GM12878 (cell line): Measurements from ENCODE around the gene TRPV6. TPM values are rescaled to one million over a fixed set of nuclear protein-coding genes. Genes with fewer than 3 reads are reported as not detected.

ENCODE experiments used
- ATAC-seq: fragments of 200-7000 bp; cut with Tn5 transposase; 3 replicates; pipeline ENCODE4 v1.9.1; 2020; ENCODE audit warnings: mild to moderate bottlenecking, moderate library complexity
- BruUV-seq: library from RNA; stranded (reverse); fragments of 400-500 nt; replicated peaks from 2 replicates; lab custom pipeline; 2021; lab: Mats Ljungman, UMichigan
- CTCF ChIA-PET: fragments of 300-600 bp; sonication (Branson Sonifier 250); formaldehyde crosslinking; extraction: SDS; loops from one replicate; lab custom pipeline; 2021; ENCODE audit warnings: inconsistent platforms; lab: Yijun Ruan, JAX
- POLR2A ChIA-PET: fragments of 350-600 bp; formaldehyde crosslinking; extraction: SDS; loops from one replicate; lab custom pipeline; 2021; ENCODE audit warnings: inconsistent platforms; lab: Charles Lee
- RAD21 ChIA-PET: fragments of 300-600 bp; sonication (Branson Sonifier 250); formaldehyde crosslinking; loops from one replicate; lab custom pipeline; 2023; ENCODE audit warnings: antibody characterized with exemption; ENCODE audit not compliant: unreplicated experiment; lab: Charles Lee
- SMC1A ChIA-PET: fragments of 300-600 bp; sonication (Branson Sonifier 250); formaldehyde crosslinking; loops from one replicate; lab custom pipeline; 2023; ENCODE audit not compliant: unreplicated experiment, uncharacterized antibody; lab: Charles Lee
- DNase-seq: peaks from one replicate; pipeline ENCODE4 v3.0.0-alpha.2; 2011; ENCODE audit warnings: low read depth, low spot score
- FAIRE-seq: peaks from 3 replicates; lab custom pipeline; 2011; peaks lifted over from hg19 to GRCh38; lab: Jason Lieb, UNC
- H2AFZ ChIP-seq: 2 replicates; pipeline ENCODE4 v1.6.0; 2011; ENCODE audit warnings: low read depth, low read length, control low read depth; ENCODE audit not compliant: control insufficient read depth
- H3K27ac ChIP-seq: 2 replicates; pipeline ENCODE4 v1.5.1; 2011; ENCODE audit warnings: control low read depth; ENCODE audit not compliant: control insufficient read depth, insufficient read depth
- H3K27me3 ChIP-seq, 2 experiments: replicated peaks in 1 of 2; 2 replicates each; pipeline versions ENCODE4 v1.6.0 to v1.6.1; 2011; ENCODE audit warnings: low read length in 1 of 2; ENCODE audit not compliant: control insufficient read depth in 2 of 2, insufficient read depth in 2 of 2
- H3K36me3 ChIP-seq, 2 experiments: 2 replicates each; pipeline ENCODE4 v1.5.1; 2011; ENCODE audit warnings: low read length in 1 of 2; ENCODE audit not compliant: control insufficient read depth in 2 of 2, insufficient read depth in 2 of 2
- H3K4me1 ChIP-seq: 2 replicates; pipeline ENCODE4 v1.6.1; 2011; ENCODE audit warnings: mild to moderate bottlenecking, low read length, moderate library complexity, mixed read lengths; ENCODE audit not compliant: control insufficient read depth, insufficient read depth
- H3K4me2 ChIP-seq: 2 replicates; pipeline ENCODE4 v1.6.0; 2011; ENCODE audit warnings: control low read depth; ENCODE audit not compliant: control insufficient read depth, insufficient read depth
- H3K4me3 ChIP-seq: fragments of 200-600 bp; sonication (generic); 2 replicates; pipeline ENCODE4 v1.5.1; 2016
- H3K79me2 ChIP-seq: 2 replicates; pipeline ENCODE4 v1.6.0; 2011; ENCODE audit warnings: low read length; ENCODE audit not compliant: control insufficient read depth, insufficient read depth
- H3K9ac ChIP-seq: 2 replicates; pipeline ENCODE4 v1.8.0; 2011; ENCODE audit warnings: low read length, control low read depth, mixed read lengths; ENCODE audit not compliant: control insufficient read depth, insufficient read depth
- H3K9me3 ChIP-seq: replicated peaks from 3 replicates; pipeline ENCODE4 v1.5.1; 2011; ENCODE audit warnings: mild to moderate bottlenecking, low read length; ENCODE audit not compliant: control insufficient read depth, insufficient read depth
- H4K20me1 ChIP-seq: 2 replicates; pipeline ENCODE4 v1.6.0; 2011; ENCODE audit not compliant: control insufficient read depth, insufficient read depth
- ESRRA ChIP-seq: IDR thresholded peaks from 2 replicates; pipeline ENCODE4 v1.6.1; 2012; ENCODE audit warnings: mild to moderate bottlenecking, low read length, improper control_type of control experiment
- FOS ChIP-seq: IDR thresholded peaks from 3 replicates; pipeline ENCODE4 v1.6.1; 2011; ENCODE audit warnings: borderline replicate concordance; ENCODE audit not compliant: insufficient read length; ENCODE audit errors: extremely low read depth
- GATAD2B ChIP-seq: fragments of 450-650 bp; conservative IDR thresholded peaks from 2 replicates; pipeline ENCODE4 v1.6.1; 2017; ENCODE audit warnings: low read depth, mild to moderate bottlenecking, moderate library complexity
- JUNB ChIP-seq: IDR thresholded peaks from 2 replicates; pipeline ENCODE4 v1.6.1; 2016; ENCODE audit warnings: antibody characterized with exemption, mild to moderate bottlenecking
- LARP7 ChIP-seq: fragments of 450-650 bp; IDR thresholded peaks from 2 replicates; pipeline ENCODE4 v1.6.1; 2017; ENCODE audit warnings: mild to moderate bottlenecking
- PML ChIP-seq: IDR thresholded peaks from 2 replicates; pipeline ENCODE4 v1.6.1; 2012; ENCODE audit warnings: low read length, inconsistent platforms
- PRDM15 ChIP-seq: fragments of 450-650 bp; formaldehyde crosslinking; IDR thresholded peaks from 2 replicates; pipeline ENCODE4 v1.4.0; 2020; ENCODE audit warnings: mild to moderate bottlenecking, moderate library complexity
- RAD51 ChIP-seq: fragments of 450-650 bp; IDR thresholded peaks from 2 replicates; pipeline ENCODE4 v1.6.1; 2016; ENCODE audit warnings: moderate library complexity, mild to moderate bottlenecking, inconsistent platforms
- RBBP5 ChIP-seq: fragments of 200-600 bp; sonication (generic); conservative IDR thresholded peaks from 2 replicates; pipeline ENCODE4 v1.6.1; 2016
- TARDBP ChIP-seq: IDR thresholded peaks from 2 replicates; pipeline ENCODE4 v1.6.1; 2016; ENCODE audit warnings: borderline replicate concordance
- ZNF207 ChIP-seq: fragments of 450-650 bp; IDR thresholded peaks from 2 replicates; pipeline ENCODE4 v1.6.1; 2014; ENCODE audit warnings: antibody characterized with exemption, mild to moderate bottlenecking, borderline replicate concordance
- WGBS: methylation state at CpG from one replicate; pipeline ENCODE4 v1.1.6; 2016; ENCODE audit warnings: low lambda C conversion rate; ENCODE audit not compliant: insufficient replicate concordance, insufficient coverage; ENCODE audit errors: missing lambda C conversion rate; 5-methylcytosine and 5-hydroxymethylcytosine counted together
- in situ Hi-C: fragments of 300-500 bp; cut with MboI; formaldehyde crosslinking; loops from 9 replicates; pipeline ENCODE4 v1.14.3; 2018; ENCODE audit warnings: mixed read lengths
- intact Hi-C: fragments of 100-400 bp; cut with micrococcal nuclease; formaldehyde crosslinking; loops from one replicate; pipeline ENCODE4 v1.14.2; 2022; ENCODE audit not compliant: unreplicated experiment
- polyA plus RNA-seq, 11 experiments: library from polyadenylated mRNA; depleted of rRNA in 4 of 11; unstranded in 6 of 11; stranded (reverse) in 5 of 11; fragments of >200 nt; fragmentation: Nextera tagmentation in 4 of 11; fragmentation: Illumina TruSeq in 1 of 11; extraction: Ambion mirVana in 4 of 11; extraction: Trizol in 1 of 11; gene quantifications; 1 replicate in 1 of 11; 2 replicates in 10 of 11; pipeline versions ENCODE4 v1.2.1 to v1.2.3, GENCODE V29; 2011 to 2016; ENCODE audit warnings: inconsistent platforms in 2 of 11, missing spikeins in 2 of 11, low read depth in 1 of 11
- total RNA-seq, 4 experiments: library from RNA; depleted of rRNA in 3 of 4; stranded (reverse); fragments of >200 nt in 3 of 4; fragmentation: Illumina TruSeq in 1 of 4; extraction: Trizol in 1 of 4; gene quantifications; 2 replicates each; pipeline versions ENCODE4 v1.2.1 to v1.2.3, GENCODE V29; 2013 to 2021

The TRPV6 gene
- total and polyA plus RNA-seq, 10 of the 15 experiments (the other 5 are each of a cell fraction or from before 2014, with no cell fraction given), result not detected

DNA sequence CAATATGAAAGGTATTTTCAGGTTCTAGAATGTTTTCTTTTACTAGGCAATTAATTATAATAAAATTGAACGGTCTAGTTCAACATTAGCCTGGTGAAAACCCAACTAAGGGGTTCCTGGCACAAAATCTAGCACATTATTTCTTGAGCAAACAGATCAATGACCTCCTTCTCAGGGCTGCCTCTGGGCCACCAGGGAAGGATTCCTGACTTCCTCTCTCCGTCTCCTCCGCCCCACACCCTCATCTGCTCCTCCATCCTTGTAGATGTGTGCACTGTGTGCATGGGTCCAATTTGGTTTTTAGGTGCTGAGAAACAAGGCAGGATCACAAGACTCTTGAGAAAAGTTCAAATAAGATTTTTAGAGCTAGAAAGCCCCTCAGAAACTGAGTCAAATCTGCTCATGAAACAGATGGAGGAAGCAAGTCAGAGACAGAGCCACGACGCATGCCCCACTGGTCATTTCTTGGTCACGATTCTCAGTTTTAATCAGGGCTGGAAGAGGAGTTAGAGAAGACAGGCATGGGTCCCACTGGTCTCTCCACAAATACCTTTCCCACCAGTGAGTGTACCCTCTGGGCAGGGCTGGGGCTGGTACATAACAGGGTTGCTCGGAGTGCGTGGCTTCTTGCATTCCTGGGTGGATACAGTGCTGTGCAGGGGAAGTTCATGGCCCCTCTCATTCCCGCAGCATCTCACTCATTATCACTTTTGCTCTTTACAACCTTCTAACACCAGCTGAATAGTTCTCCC is 3.8 kb downstream of the TRPV6 start:
- 20% methylated on average over 9 of the region's 9 CpGs for WGBS
- DNase-seq (no peak), ATAC-seq (peak; percentile 59), FAIRE-seq (no peak)
- no peak overlapping the region for H3K4me2 ChIP-seq
- no peaks in the 10 kb centered on the region for H3K4me1 ChIP-seq
- no peaks in the 10 kb centered on the region for H3K9me3 ChIP-seq
- H3K79me2 ChIP-seq, result no peaks in the 10 kb centered on the region
- ChIA-PET CTCF (interaction anchor here (0.9 to 7.1 kb wide), 24 partner anchors 9 to 335 kb away, joined by 3 to 123 read pairs (median 3); partner anchors contain the start of genes EPHB6 and TRPV5), SMC1A (interaction anchor here (0.6 to 4.6 kb wide), 8 partner anchors 46 to 333 kb away, joined by 3 to 39 read pairs (median 3); no protein-coding TSS in a partner anchor), RAD21 (interaction anchor here (1.0 to 1.4 kb wide), 4 partner anchors 79 to 122 kb away, joined by 3 to 6 read pairs (median 4); no protein-coding TSS in a partner anchor), POLR2A (interaction anchor here (0.6 kb wide), 1 partner anchor 534 kb away, joined by 4 read pairs; no protein-coding TSS in a partner anchor)
- H3K36me3 ChIP-seq, result no peaks in the 10 kb centered on the region
- H4K20me1 ChIP-seq, result no peaks in the 10 kb centered on the region
- no peak overlapping the region for H2AFZ ChIP-seq
- BruUV-seq, result no TSS peak
- H3K4me3 ChIP-seq, result no peak overlapping the region
- intact Hi-C loops, result loop anchor here (2.0 kb wide), 2 partner anchors 121 to 333 kb away; no protein-coding TSS in a partner anchor
- 0 out of 4 replicates have a peak, but pooled peaks cover 0 to 2% of the 10 kb centered on the region in 2 experiments for H3K27me3 ChIP-seq
- in situ Hi-C loops, result no loop called here
- TF ChIP-seq JUNB (0 out of 2 replicates have a peak, but pooled peaks have one; percentile 21), ESRRA (no peak), RAD51 (no peak)
- no peak overlapping the region for H3K27ac ChIP-seq
- H3K9ac ChIP-seq, result no peak overlapping the region

DNA sequence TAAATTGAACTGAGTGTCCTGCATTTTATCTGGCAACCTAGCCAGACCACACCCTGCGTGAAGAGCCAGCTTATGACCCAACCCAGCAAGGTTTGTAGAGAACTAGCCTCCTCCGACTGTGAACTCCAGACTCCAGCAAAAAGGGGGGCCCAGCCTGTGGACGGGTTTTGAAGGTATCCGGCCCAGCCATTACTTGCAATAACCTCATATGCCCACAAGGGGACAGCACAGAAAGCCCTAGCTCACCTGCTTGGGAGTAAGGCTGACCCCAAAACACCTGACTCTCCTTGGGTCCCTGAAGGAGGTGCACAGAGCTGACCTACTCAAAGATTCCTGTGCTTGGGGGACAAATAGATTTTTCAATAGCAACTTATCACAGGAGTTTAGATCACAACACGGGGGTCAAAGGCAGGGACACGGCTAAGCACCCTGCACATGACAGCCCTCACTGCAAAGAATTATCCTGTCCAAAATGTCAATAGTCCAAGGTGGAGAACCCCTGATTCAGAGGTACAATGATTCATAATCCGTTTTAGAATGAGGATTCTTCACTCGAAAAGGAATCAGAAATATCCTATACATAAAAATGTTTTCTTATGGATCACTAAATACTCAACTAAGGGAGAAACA is 4.6 kb downstream of the TRPV6 start:
- ATAC-seq (peak; percentile 87), DNase-seq (no peak), FAIRE-seq (peak; percentile 75)
- intact Hi-C loops, result loop anchor here (2.0 kb wide), 2 partner anchors 122 to 334 kb away; no protein-coding TSS in a partner anchor
- Histone ChIP-seq H3K27me3 (0 out of 4 replicates have a peak, but pooled peaks cover 0 to 2% of the 10 kb centered on the region in 2 experiments), H3K9me3 (no peaks in the 10 kb centered on the region), H3K9ac (no peak overlapping the region), H4K20me1 (no peaks in the 10 kb centered on the region), H3K4me1 (no peaks in the 10 kb centered on the region), H3K79me2 (no peaks in the 10 kb centered on the region), H3K27ac (no peak overlapping the region), H3K36me3 (no peaks in the 10 kb centered on the region), H3K4me3 (no peak overlapping the region), H2AFZ (no peak overlapping the region), H3K4me2 (no peak overlapping the region)
- ChIA-PET RAD21 (interaction anchor here (0.7 to 1.7 kb wide), 6 partner anchors 27 to 334 kb away, joined by 3 to 6 read pairs (median 4); no protein-coding TSS in a partner anchor), POLR2A (interaction anchor here (0.6 kb wide), 1 partner anchor 534 kb away, joined by 4 read pairs; no protein-coding TSS in a partner anchor), SMC1A (interaction anchor here (0.6 to 4.6 kb wide), 9 partner anchors 45 to 334 kb away, joined by 3 to 39 read pairs (median 3); no protein-coding TSS in a partner anchor), CTCF (interaction anchor here (0.8 to 7.1 kb wide), 25 partner anchors 8 to 334 kb away, joined by 3 to 123 read pairs (median 3); partner anchors contain the start of genes EPHB6 and TRPV5)
- BruUV-seq, result no TSS peak
- in situ Hi-C loops, result no loop called here
- 6% methylated on average over 8 of the region's 8 CpGs for WGBS
- TF ChIP-seq PML (no peak), TARDBP (no peak), RBBP5 (no peak), LARP7 (no peak), PRDM15 (CRISPR knock-in tag) (no peak), ZNF207 (0 out of 2 replicates have a peak, but pooled peaks have one; percentile 34), GATAD2B (no peak), FOS (no peak)
